GM23248 (cell line): ENCODE measurements around the gene MAGI3.

ENCODE experiments used
- EZH2 ChIP-seq: fragments of 200-600 bp; sonication (generic); IDR thresholded peaks from 2 replicates; pipeline ENCODE4 v1.6.1; 2018; ENCODE audit warnings: antibody characterized with exemption, mild to moderate bottlenecking; ENCODE audit not compliant: insufficient read depth, poor library complexity, severe bottlenecking
- EZH2phosphoT487 ChIP-seq: fragments of 200-600 bp; sonication (generic); IDR thresholded peaks from 2 replicates; pipeline ENCODE4 v1.6.1; 2018; ENCODE audit warnings: antibody characterized with exemption, moderate library complexity, mild to moderate bottlenecking, low read depth; ENCODE audit not compliant: insufficient read depth

GRCh38 chr1:113701429-113701828 is 311.1 kb downstream of the MAGI3 start:
- TF ChIP-seq EZH2 (no peak), EZH2phosphoT487 (no peak)
